ENCODE results near the gene ZNF385D. TPM values are rescaled to one million over a fixed set of nuclear protein-coding genes. Genes with fewer than 3 reads are reported as not detected.

The ZNF385D gene
- total RNA-seq, 1 donor from 2014 or later: 16.6 TPM

DNA sequence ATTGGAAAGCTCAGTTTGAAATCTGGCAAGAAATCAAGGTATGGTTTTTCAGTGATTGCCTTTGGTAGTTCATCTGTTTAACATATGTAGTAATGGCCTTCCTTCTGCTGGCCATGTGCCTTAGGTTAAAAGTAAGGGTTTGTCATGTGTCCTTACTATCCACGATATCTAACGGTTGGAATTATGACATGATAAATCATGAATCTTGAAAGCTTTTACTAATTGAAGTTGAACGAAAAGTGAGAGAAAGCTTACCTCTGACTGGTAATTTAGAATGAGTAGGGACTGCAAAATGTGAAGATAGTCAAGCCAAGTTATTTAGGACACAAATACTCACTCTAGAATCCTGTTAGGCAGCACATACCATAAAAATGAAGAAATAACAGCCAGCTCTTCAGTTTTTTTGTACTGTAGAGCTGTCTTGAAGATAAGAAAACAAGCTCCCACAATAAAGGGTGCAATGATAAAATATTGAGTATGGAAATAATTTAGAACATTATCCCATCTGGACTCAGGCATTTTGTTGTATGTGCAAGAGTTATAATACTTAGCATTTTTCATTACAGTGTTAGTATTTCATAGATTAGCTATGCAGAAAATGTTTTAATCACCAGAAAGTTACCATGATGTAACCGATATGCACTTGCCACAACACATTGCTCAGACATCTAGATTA lies 303.4 kb downstream of the ZNF385D start:
- DNase-seq (ENCODE audit: low spot score): peak; percentile 18

GRCh38 chr3:21446945-21447475 lies 304.0 kb downstream of the ZNF385D start:
- DNase-seq (ENCODE audit: low spot score): peak; percentile 23

DNA sequence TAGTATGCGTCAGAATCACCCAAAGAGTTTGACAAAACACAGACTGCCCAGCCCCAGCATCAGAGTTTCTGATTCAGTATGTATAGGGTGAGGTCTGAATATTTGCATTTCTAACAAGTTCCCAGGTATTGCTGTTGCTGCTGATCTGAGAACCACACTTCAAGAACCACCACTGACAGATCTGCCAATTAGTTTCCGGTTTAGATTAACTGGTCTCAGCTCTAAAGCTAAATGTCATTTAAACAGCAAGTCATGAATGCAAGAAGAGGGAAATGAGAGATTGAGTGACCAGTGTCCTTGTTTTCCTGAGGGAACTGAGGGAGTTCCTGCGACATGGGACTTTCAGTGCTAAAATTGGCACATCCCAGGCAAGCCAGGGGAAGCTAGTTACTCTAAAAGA lies 305.0 kb downstream of the ZNF385D start:
- no peak for DNase-seq (ENCODE audit: low spot score)

DNA sequence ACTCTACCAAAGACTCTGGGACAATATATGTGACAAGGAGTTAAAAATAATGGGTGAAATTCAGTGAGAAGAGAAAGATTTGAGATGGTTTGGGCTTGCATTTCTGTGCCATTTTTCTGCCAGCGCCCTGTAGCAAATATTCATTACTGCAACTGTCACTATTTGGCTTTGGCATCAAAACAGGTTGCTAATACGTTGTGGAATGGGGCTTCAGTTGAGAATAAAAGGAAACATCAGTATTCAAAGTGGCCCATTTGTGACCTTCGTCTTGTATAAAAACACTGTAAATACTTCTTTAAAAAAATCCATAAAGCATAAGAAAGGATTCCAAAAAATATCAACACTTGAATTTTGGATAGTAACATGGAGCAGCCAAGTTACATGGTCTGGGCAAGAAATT lies 309.2 kb downstream of the ZNF385D start:
- no peak for DNase-seq (ENCODE audit: low spot score)

- DNase-seq (ENCODE audit: low spot score): no peak
Measured at GRCh38 chr3:21436835-21437234, 314.2 kb downstream of the ZNF385D start.

DNA sequence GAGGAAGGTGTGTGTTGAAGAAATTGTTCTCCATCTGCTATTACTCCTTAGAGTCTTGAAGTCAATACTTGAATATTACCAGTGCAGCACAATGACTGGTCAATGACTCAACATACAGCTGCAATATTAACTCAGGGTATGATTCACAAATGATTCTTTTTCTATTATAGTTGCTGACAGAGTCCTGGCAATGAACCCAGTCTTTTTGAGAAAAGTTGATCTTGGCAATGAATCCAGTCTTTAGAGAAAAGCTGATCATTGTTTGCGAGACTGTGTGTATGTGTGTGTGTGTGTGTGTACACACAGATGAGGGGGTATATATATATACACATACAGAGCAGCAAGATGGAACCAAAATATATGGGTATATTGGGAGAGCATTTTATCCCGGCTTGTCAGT lies 315.1 kb downstream of the ZNF385D start:
- peak; percentile 66 for DNase-seq (ENCODE audit: low spot score)

DNA sequence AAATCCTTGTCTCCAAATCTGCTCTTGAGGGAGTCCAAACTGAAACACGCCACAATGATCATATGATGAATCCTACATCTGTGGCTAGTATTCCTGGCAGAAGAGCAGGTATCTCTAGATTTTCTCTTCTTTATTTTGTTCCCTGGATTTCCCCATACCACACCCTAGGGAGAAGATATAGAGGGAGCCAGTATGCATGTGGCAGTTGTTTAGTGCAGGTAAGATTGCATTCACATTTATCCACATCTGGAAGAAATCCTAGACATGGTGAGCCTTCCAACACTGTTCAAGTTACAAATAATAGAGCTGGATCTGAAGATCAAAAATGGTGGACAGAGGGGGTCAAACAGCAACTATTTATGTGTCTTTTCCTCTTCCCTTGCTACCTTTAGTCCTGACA lies 316.7 kb downstream of the ZNF385D start:
- no peak for DNase-seq (ENCODE audit: low spot score)

GRCh38 chr3:21433751-21434150 lies 317.3 kb downstream of the ZNF385D start:
- no peak for DNase-seq (ENCODE audit: low spot score)

GRCh38 chr3:21426920-21427319 lies 324.1 kb downstream of the ZNF385D start:
- no peak for DNase-seq (ENCODE audit: low spot score)

GRCh38 chr3:21425715-21426114 lies 325.3 kb downstream of the ZNF385D start:
- DNase-seq (ENCODE audit: low spot score): no peak

- DNase-seq (ENCODE audit: low spot score): no peak
Measured at GRCh38 chr3:21421096-21421495, 329.9 kb downstream of the ZNF385D start.

DNA sequence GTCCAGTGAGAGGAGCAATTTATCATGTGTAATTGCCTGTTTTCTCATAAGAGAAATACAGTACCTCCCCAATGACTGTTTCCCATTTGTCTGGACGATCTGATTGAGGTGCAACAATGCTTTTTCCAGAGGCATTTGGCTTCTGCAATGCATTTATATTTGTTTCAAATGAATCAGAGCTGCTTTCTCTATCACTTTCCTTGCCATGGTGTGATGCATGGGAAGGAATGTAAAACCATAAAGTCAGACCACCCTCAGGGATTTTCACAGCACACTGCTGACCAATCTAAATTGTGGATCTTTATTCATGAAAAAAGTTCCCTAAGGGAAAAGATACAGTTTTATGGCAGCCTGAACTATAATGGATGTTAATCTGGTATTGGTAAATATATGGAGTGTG lies 333.0 kb downstream of the ZNF385D start:
- DNase-seq (ENCODE audit: low spot score): no peak

- peak; percentile 80 for DNase-seq (ENCODE audit: low spot score)
Measured at GRCh38 chr3:21414506-21414905, 336.5 kb downstream of the ZNF385D start.

- DNase-seq (ENCODE audit: low spot score): no peak
Measured at GRCh38 chr3:21411058-21411457, 340.0 kb downstream of the ZNF385D start.

GRCh38 chr3:21409401-21409800 lies 341.6 kb downstream of the ZNF385D start:
- no peak for DNase-seq (ENCODE audit: low spot score)

- DNase-seq (ENCODE audit: low spot score): no peak
Measured at GRCh38 chr3:21407743-21408142, 343.3 kb downstream of the ZNF385D start.

GRCh38 chr3:21405671-21406667 lies 345.0 kb downstream of the ZNF385D start:
- no peak for DNase-seq (ENCODE audit: low spot score)

GRCh38 chr3:21398461-21398860 lies 352.5 kb downstream of the ZNF385D start:
- no peak for DNase-seq (ENCODE audit: low spot score)

GRCh38 chr3:21393683-21394311 lies 357.2 kb downstream of the ZNF385D start:
- no peak for DNase-seq (ENCODE audit: low spot score)

- DNase-seq (ENCODE audit: low spot score): no peak
Measured at GRCh38 chr3:21392526-21392925, 358.5 kb downstream of the ZNF385D start.

- DNase-seq (ENCODE audit: low spot score): no peak
Measured at GRCh38 chr3:21390856-21391255, 360.2 kb downstream of the ZNF385D start.

DNA sequence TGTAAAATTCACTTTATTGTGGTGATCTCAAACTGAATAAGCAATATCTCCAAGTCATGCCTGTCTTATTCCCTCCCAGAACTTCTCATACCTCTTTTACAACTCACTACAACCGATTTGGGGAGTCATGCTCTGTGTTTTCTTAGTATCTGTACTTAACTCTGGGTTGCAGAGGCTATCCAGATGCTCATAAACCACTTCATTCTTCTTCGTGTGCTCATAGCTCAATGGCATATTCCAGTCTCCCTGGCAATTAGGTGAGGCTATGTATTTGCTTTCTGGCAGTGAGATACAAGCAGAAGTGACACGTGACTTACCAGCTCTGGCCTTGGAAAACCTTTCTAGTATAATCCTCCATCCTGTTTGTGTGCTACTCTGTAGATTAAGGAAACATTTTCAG lies 360.9 kb downstream of the ZNF385D start:
- peak; percentile 66 for DNase-seq (ENCODE audit: low spot score)

Data from umbilical cord (tissue), 2 donors.